ENCODE data around the gene PKMYT1. TPM values are rescaled to one million over a fixed set of nuclear protein-coding genes. Genes with fewer than 3 reads are reported as not detected.
"Not testable (repeated sequence)": the region's sequence is repeated elsewhere in the genome, so short reads cannot be mapped to it uniquely, and the experiment has no call there.

Gene PKMYT1
- total RNA-seq, 1 donor from 2014 or later = 42.3 TPM

GRCh38 chr16:2950353-2950724 is 29.9 kb downstream of the PKMYT1 start:
- no peak for TF ChIP-seq CTCF (conservative IDR thresholded peaks at IDR 0.05)
- Mint-ChIP-seq H3K36me3 (peaks cover 7% of the 10 kb centered on the region), H3K9me3 (no peaks in the 10 kb centered on the region), H3K27ac (no peak overlapping the region), H3K4me3 (no peak overlapping the region), H3K27me3 (no peaks in the 10 kb centered on the region), H3K4me1 (ENCODE audit: unreplicated experiment) (no peaks in the 10 kb centered on the region)
- no peak for DNase-seq (ENCODE audit: extremely low spot score, unreplicated experiment)

- no peak for TF ChIP-seq CTCF (conservative IDR thresholded peaks at IDR 0.05)
- Mint-ChIP-seq H3K36me3 (peaks cover 7% of the 10 kb centered on the region), H3K4me3 (no peak overlapping the region), H3K27ac (no peak overlapping the region), H3K27me3 (no peaks in the 10 kb centered on the region), H3K9me3 (no peaks in the 10 kb centered on the region), H3K4me1 (ENCODE audit: unreplicated experiment) (no peaks in the 10 kb centered on the region)
- no peak for DNase-seq (ENCODE audit: extremely low spot score, unreplicated experiment)
Measured at GRCh38 chr16:2949705-2950352, 30.4 kb downstream of the PKMYT1 start.

DNA sequence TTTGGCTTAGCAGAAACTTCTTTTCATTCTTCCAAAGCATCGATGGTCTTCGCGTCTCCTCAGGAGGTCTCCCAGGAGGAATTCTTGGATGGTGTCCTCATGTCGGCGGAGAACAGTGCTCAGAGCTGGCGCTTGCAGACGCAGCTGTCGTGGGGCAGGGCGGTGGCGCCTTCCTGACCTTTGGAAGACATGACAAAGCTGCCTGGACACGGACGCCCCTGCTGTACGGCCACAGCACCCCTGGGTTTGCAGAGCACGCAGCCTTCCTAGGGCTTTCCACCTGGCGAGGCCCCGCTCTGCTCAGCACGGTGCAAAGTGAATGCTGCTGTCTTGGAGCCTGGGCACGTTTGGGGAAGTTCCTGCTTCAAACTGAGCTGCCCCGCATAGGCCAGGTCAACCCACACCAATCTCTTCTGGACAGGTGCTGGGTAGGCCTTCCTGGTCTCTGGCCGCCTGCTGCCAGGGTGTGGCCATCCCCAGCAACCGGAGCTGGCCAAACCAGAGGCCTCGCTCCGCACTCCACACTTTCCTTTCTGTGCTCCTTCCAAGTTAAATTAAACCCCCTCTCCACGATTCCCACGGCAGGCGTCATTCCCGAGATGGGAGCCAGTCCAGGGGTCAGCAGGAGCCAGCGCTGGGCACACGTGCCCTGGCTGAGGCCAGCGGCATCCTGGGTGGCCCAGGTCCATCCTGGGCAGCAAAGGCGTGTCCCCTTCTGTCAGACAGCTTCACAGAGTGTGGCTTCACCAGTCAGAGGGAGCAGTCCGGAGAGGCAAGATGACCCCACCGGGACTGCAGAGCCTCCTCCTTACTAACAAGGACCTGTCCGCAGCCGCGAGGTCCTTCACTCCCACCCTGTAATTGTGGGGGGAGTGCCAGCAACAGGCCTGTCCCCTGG is 31.2 kb downstream of the PKMYT1 start:
- Mint-ChIP-seq H3K9me3 (no peaks in the 10 kb centered on the region), H3K36me3 (peaks cover 7% of the 10 kb centered on the region), H3K27ac (no peak overlapping the region), H3K4me3 (no peak overlapping the region), H3K27me3 (no peaks in the 10 kb centered on the region), H3K4me1 (ENCODE audit: unreplicated experiment) (no peaks in the 10 kb centered on the region)
- no peak for DNase-seq (ENCODE audit: extremely low spot score, unreplicated experiment)
- no peak for TF ChIP-seq CTCF (conservative IDR thresholded peaks at IDR 0.05)

DNA sequence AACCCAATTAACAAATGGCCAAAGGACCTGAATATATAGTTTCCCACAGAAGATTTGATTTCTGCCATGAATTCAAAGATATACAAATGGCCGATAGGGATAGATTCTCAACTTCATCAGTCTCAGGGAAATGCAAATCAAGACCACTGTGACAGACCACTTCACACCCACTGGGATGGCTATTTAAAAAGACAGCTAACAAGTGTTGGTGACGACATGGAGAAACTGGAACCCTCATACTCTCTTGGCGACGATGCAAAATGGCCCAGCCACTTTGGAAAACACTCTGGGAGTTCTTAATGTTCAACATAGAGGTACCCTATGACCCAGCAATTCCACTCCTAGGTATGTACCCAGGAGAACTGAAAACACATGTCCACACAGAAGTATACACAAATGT is 33.6 kb downstream of the PKMYT1 start:
- H3K9me3 Mint-ChIP-seq = no peaks in the 10 kb centered on the region
- H3K27ac Mint-ChIP-seq = no peak overlapping the region
- no peaks in the 10 kb centered on the region for H3K27me3 Mint-ChIP-seq
- no peak overlapping the region for H3K4me3 Mint-ChIP-seq
- DNase-seq (ENCODE audit: extremely low spot score, unreplicated experiment) = no peak
- peaks cover 12% of the 10 kb centered on the region for H3K36me3 Mint-ChIP-seq
- H3K4me1 Mint-ChIP-seq (ENCODE audit: unreplicated experiment) = no peaks in the 10 kb centered on the region
- TF ChIP-seq CTCF (conservative IDR thresholded peaks at IDR 0.05) = no peak

DNA sequence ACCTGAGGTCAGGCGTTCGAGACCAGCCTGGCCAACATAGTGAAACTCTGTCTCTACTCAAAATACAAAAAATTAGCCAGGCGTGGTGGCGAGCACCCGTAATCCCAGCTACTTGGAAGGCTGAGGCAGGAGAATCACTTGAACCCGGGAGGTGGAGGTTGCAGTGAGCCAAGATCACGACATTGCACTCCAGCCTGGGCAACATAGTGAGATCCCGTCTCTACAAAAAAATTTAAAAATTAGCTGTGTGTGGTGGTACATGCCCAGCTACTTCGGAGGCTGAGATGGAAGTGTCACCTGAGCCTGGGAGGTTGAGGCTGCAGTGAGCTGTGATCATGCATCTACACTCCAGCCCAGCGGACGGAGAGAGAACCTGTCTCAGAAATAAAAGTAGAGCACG is 36.5 kb downstream of the PKMYT1 start:
- H3K36me3 Mint-ChIP-seq = peaks cover 16% of the 10 kb centered on the region
- H3K27me3 Mint-ChIP-seq; H3K9me3 Mint-ChIP-seq; DNase-seq (ENCODE audit: extremely low spot score, unreplicated experiment); H3K27ac Mint-ChIP-seq; H3K4me1 Mint-ChIP-seq (ENCODE audit: unreplicated experiment); H3K4me3 Mint-ChIP-seq: not testable (repeated sequence)

DNA sequence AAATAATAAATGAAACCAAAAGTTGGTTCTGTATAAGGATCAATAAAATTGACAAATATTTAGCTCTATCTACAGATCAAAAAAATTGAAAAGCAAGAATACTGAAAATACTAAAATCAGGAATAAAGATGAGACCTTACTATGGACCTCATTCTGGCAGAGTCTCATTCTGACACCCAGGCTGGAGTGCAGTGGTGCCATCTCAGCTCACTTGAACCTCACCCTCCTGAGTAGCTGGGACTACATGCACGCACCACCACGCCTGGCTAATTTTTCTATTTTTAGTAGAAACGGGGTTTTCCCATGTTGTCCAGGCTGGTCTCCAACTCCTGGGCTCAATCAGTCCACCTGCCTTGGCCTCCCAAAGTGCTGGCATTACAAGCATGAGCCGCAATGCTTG is 38.2 kb downstream of the PKMYT1 start:
- Mint-ChIP-seq H3K27ac (no peak overlapping the region), H3K4me3 (no peak overlapping the region), H3K36me3 (peaks cover 14% of the 10 kb centered on the region), H3K4me1 (ENCODE audit: unreplicated experiment) (peaks cover 3% of the 10 kb centered on the region), H3K9me3 (no peaks in the 10 kb centered on the region), H3K27me3 (no peaks in the 10 kb centered on the region)
- no peak for TF ChIP-seq CTCF (conservative IDR thresholded peaks at IDR 0.05)
- no peak for DNase-seq (ENCODE audit: extremely low spot score, unreplicated experiment)
